Endothelial cell (in vitro differentiated cells): ENCODE measurements around the gene ARHGAP12. TPM values are rescaled to one million over a fixed set of nuclear protein-coding genes. Genes with fewer than 3 reads are reported as not detected.

Source experiments
- DNase-seq: peaks from one replicate; pipeline ENCODE4 v3.0.0; 2021; ENCODE audit warnings: low spot score
- H3K27ac Mint-ChIP-seq: one replicate; pipeline ENCODE4 v1.8.0; 2021; ENCODE audit warnings: mixed read lengths, inconsistent platforms; ENCODE audit not compliant: unreplicated experiment
- H3K27me3 Mint-ChIP-seq: one replicate; pipeline ENCODE4 v1.8.0; 2021; ENCODE audit warnings: mild to moderate bottlenecking, moderate library complexity, mixed read lengths, inconsistent platforms; ENCODE audit not compliant: unreplicated experiment
- H3K36me3 Mint-ChIP-seq: one replicate; pipeline ENCODE4 v1.8.0; 2021; ENCODE audit warnings: mild to moderate bottlenecking, low read depth, mixed read lengths, inconsistent platforms; ENCODE audit not compliant: unreplicated experiment
- H3K4me1 Mint-ChIP-seq: one replicate; pipeline ENCODE4 v1.8.0; 2021; ENCODE audit warnings: mild to moderate bottlenecking, mixed read lengths, inconsistent platforms; ENCODE audit not compliant: unreplicated experiment
- H3K4me3 Mint-ChIP-seq: one replicate; pipeline ENCODE4 v1.8.0; 2021; ENCODE audit warnings: mild to moderate bottlenecking, mixed read lengths, inconsistent platforms; ENCODE audit not compliant: unreplicated experiment
- H3K9me3 Mint-ChIP-seq: one replicate; pipeline ENCODE4 v1.8.0; 2021; ENCODE audit warnings: mixed read lengths, inconsistent platforms; ENCODE audit not compliant: unreplicated experiment
- CTCF ChIP-seq: fragments of 200-600 bp; sonication (generic); IDR thresholded peaks from one replicate; pipeline ENCODE4 v1.5.0; 2021; ENCODE audit warnings: antibody characterized with exemption; ENCODE audit not compliant: unreplicated experiment
- total RNA-seq: library from RNA; stranded (reverse); fragmentation: NEBNext Ultra II Directional; extraction: Animal tissue kit (Norgen Biotek cat#: 25700); gene quantifications from one replicate; pipeline ENCODE4 v1.2.1, GENCODE V29; 2021; ENCODE audit not compliant: unreplicated experiment

Gene ARHGAP12
- total RNA-seq, 1 donor from 2014 or later = 39.0 TPM

- Mint-ChIP-seq H3K27me3 (no peaks in the 10 kb centered on the region), H3K36me3 (no peaks in the 10 kb centered on the region), H3K27ac (no peak overlapping the region), H3K4me1 (peaks cover 6% of the 10 kb centered on the region), H3K4me3 (no peak overlapping the region), H3K9me3 (no peaks in the 10 kb centered on the region)
- no peak for TF ChIP-seq CTCF
- DNase-seq = no peak
Measured at GRCh38 chr10:31822616-31823318, 105.9 kb downstream of the ARHGAP12 start.

GRCh38 chr10:31822150-31822549 is 106.5 kb downstream of the ARHGAP12 start:
- no peak for TF ChIP-seq CTCF
- no peak overlapping the region for H3K4me3 Mint-ChIP-seq

GRCh38 chr10:31820778-31821369 is 107.8 kb downstream of the ARHGAP12 start:
- H3K4me3 Mint-ChIP-seq = no peak overlapping the region
- no peaks in the 10 kb centered on the region for H3K27me3 Mint-ChIP-seq
- H3K36me3 Mint-ChIP-seq = no peaks in the 10 kb centered on the region
- no peak for DNase-seq
- H3K4me1 Mint-ChIP-seq = peaks cover 6% of the 10 kb centered on the region
- no peak for TF ChIP-seq CTCF
- H3K9me3 Mint-ChIP-seq = no peaks in the 10 kb centered on the region
- H3K27ac Mint-ChIP-seq = no peak overlapping the region

More at GRCh38 chr10:31822150-31822549, 106.5 kb downstream of the ARHGAP12 start:
- H3K4me1 Mint-ChIP-seq = peaks cover 6% of the 10 kb centered on the region
- no peaks in the 10 kb centered on the region for H3K36me3 Mint-ChIP-seq
- H3K27me3 Mint-ChIP-seq = no peaks in the 10 kb centered on the region
- no peaks in the 10 kb centered on the region for H3K9me3 Mint-ChIP-seq
- DNase-seq = no peak
- no peak overlapping the region for H3K27ac Mint-ChIP-seq

GRCh38 chr10:31820096-31820495 is 108.5 kb downstream of the ARHGAP12 start:
- H3K27ac Mint-ChIP-seq = no peak overlapping the region
- H3K4me1 Mint-ChIP-seq = peaks cover 6% of the 10 kb centered on the region
- no peak for TF ChIP-seq CTCF
- H3K9me3 Mint-ChIP-seq = no peaks in the 10 kb centered on the region
- no peak overlapping the region for H3K4me3 Mint-ChIP-seq
- H3K27me3 Mint-ChIP-seq = no peaks in the 10 kb centered on the region
- no peak for DNase-seq
- H3K36me3 Mint-ChIP-seq = no peaks in the 10 kb centered on the region

- H3K27me3 Mint-ChIP-seq = no peaks in the 10 kb centered on the region
- H3K36me3 Mint-ChIP-seq = no peaks in the 10 kb centered on the region
- peaks cover 6% of the 10 kb centered on the region for H3K4me1 Mint-ChIP-seq
- no peak for DNase-seq
- no peak overlapping the region for H3K27ac Mint-ChIP-seq
- no peak for TF ChIP-seq CTCF
- no peak overlapping the region for H3K4me3 Mint-ChIP-seq
- no peaks in the 10 kb centered on the region for H3K9me3 Mint-ChIP-seq
Measured at GRCh38 chr10:31819391-31819820, 109.2 kb downstream of the ARHGAP12 start.
